Dermis lymphatic vessel endothelial cell (primary cell): ENCODE data around the gene TIMP2. TPM values are rescaled to one million over a fixed set of nuclear protein-coding genes. Genes with fewer than 3 reads are reported as not detected.

Source experiments
- total RNA-seq: library from RNA; depleted of rRNA; stranded (reverse); fragments of >200 nt; gene quantifications from 2 replicates; pipeline ENCODE4 v1.2.1, GENCODE V29; 2014

TIMP2 gene
- 61.6 and 75.5 TPM in 2 replicates for total RNA-seq

GRCh38 chr17:78925234-78925633 is at the start of gene TIMP2:
TIMP2 (minus strand) TSS chr17:78925387; CDS start chr17:78925088, 299 bp downstream.

GRCh38 chr17:78903101-78903779 is 21.9 kb downstream of the TIMP2 start, which contains the start of gene CEP295NL:
CEP295NL (minus strand) TSS chr17:78903201; CDS start chr17:78901828, 1,373 bp downstream.

GRCh38 chr17:78840780-78841611 is 84.2 kb downstream of the TIMP2 start, which contains the start of gene USP36:
USP36 (minus strand) TSS chr17:78840814; CDS start chr17:78836363, 4,451 bp downstream.

Other genes starting within 250 kb of the TIMP2 start
- gene CYTH1, start 143.1 kb downstream of the TIMP2 start, total RNA-seq = 19.8 and 24.9 TPM in 2 replicates
- 12.8 and 15.6 TPM in 2 replicates for gene USP36, start 84.6 kb downstream of the TIMP2 start, total RNA-seq
- gene CEP295NL, start 22.2 kb downstream of the TIMP2 start, total RNA-seq = 1.3 and 1.4 TPM in 2 replicates
- 1.8 and 5.1 TPM in 2 replicates for gene LGALS3BP, start 54.5 kb upstream of the TIMP2 start, total RNA-seq
- gene CANT1, start 84.4 kb upstream of the TIMP2 start, total RNA-seq = 42.5 and 46.2 TPM in 2 replicates
- gene C1QTNF1, start 98.8 kb upstream of the TIMP2 start, total RNA-seq = 3.0 and 10.5 TPM in 2 replicates
- 9.8 and 10.2 TPM in 2 replicates for gene ENGASE, start 149.4 kb upstream of the TIMP2 start, total RNA-seq